IPS-20b (cell line): ENCODE results near the gene TTLL8.

ENCODE experiments used
- H3K27ac ChIP-seq: one replicate; pipeline ENCODE4 v1.5.1; 2013; ENCODE audit warnings: low read length
- H3K27me3 ChIP-seq: 2 replicates; pipeline ENCODE4 v1.6.1; 2013; ENCODE audit warnings: mild to moderate bottlenecking, low read length, inconsistent platforms; ENCODE audit not compliant: insufficient read depth
- H3K36me3 ChIP-seq: 2 replicates; pipeline ENCODE4 v1.6.1; 2013; ENCODE audit warnings: low read depth, mild to moderate bottlenecking, inconsistent platforms, low read length, moderate library complexity; ENCODE audit not compliant: insufficient read depth
- H3K4me1 ChIP-seq: 2 replicates; pipeline ENCODE4 v1.6.1; 2013; ENCODE audit warnings: mild to moderate bottlenecking, control low read depth, inconsistent platforms, low read length, moderate library complexity; ENCODE audit not compliant: insufficient read depth
- H3K4me3 ChIP-seq: 2 replicates; pipeline ENCODE4 v1.5.1; 2013; ENCODE audit warnings: mild to moderate bottlenecking, low read length, inconsistent platforms
- H3K9ac ChIP-seq: 2 replicates; pipeline ENCODE4 v1.6.1; 2013; ENCODE audit warnings: low read depth, mild to moderate bottlenecking, inconsistent platforms, low read length, moderate library complexity
- H3K9me3 ChIP-seq: 2 replicates; pipeline ENCODE4 v1.6.1; 2013; ENCODE audit warnings: mild to moderate bottlenecking, low read depth, low read length, inconsistent platforms; ENCODE audit not compliant: insufficient read depth

Gene TTLL8

GRCh38 chr22:50010676-50011446 is 47.2 kb downstream of the TTLL8 start:
- H3K4me1 ChIP-seq, result peaks cover 7% of the 10 kb centered on the region; the same call in 1 of the 2 replicates
- H3K9ac ChIP-seq, result no peak overlapping the region
- H3K36me3 ChIP-seq, result no peaks in the 10 kb centered on the region
- H3K27me3 ChIP-seq, result peaks cover 62% of the 10 kb centered on the region
- no peaks in the 10 kb centered on the region for H3K9me3 ChIP-seq
- H3K27ac ChIP-seq, result no peak overlapping the region
- peak overlapping the region; percentile 45; the same call in 1 of the 2 replicates for H3K4me3 ChIP-seq

GRCh38 chr22:50009765-50010675 is 48.1 kb downstream of the TTLL8 start:
- H3K9me3 ChIP-seq, result no peaks in the 10 kb centered on the region
- H3K9ac ChIP-seq, result no peak overlapping the region
- H3K4me1 ChIP-seq, result peaks cover 7% of the 10 kb centered on the region; the same call in 1 of the 2 replicates
- no peak overlapping the region for H3K27ac ChIP-seq
- no peaks in the 10 kb centered on the region for H3K36me3 ChIP-seq
- no peak overlapping the region for H3K4me3 ChIP-seq
- H3K27me3 ChIP-seq, result peaks cover 55% of the 10 kb centered on the region

GRCh38 chr22:50009251-50009650 is 48.8 kb downstream of the TTLL8 start:
- Histone ChIP-seq H3K4me3 (no peak overlapping the region), H3K36me3 (no peaks in the 10 kb centered on the region), H3K9ac (no peak overlapping the region), H3K4me1 (peaks cover 7% of the 10 kb centered on the region; the same call in 1 of the 2 replicates), H3K27ac (no peak overlapping the region), H3K27me3 (peaks cover 48% of the 10 kb centered on the region), H3K9me3 (no peaks in the 10 kb centered on the region)

GRCh38 chr22:50008151-50009040 is 49.7 kb downstream of the TTLL8 start:
- H3K9me3 ChIP-seq, result no peaks in the 10 kb centered on the region
- no peaks in the 10 kb centered on the region for H3K36me3 ChIP-seq
- H3K9ac ChIP-seq, result no peak overlapping the region
- peaks cover 7% of the 10 kb centered on the region; the same call in 1 of the 2 replicates for H3K4me1 ChIP-seq
- no peak overlapping the region for H3K4me3 ChIP-seq
- peaks cover 39% of the 10 kb centered on the region for H3K27me3 ChIP-seq
- no peak overlapping the region for H3K27ac ChIP-seq

GRCh38 chr22:50007057-50007511 is 51.0 kb downstream of the TTLL8 start:
- Histone ChIP-seq H3K27me3 (peaks cover 26% of the 10 kb centered on the region), H3K4me3 (no peak overlapping the region), H3K9me3 (no peaks in the 10 kb centered on the region), H3K4me1 (peaks cover 7% of the 10 kb centered on the region; the same call in 1 of the 2 replicates), H3K27ac (no peak overlapping the region), H3K9ac (no peak overlapping the region), H3K36me3 (no peaks in the 10 kb centered on the region)

GRCh38 chr22:50004918-50005317 is 53.2 kb downstream of the TTLL8 start:
- Histone ChIP-seq H3K9ac (no peak overlapping the region), H3K27ac (no peak overlapping the region), H3K36me3 (no peaks in the 10 kb centered on the region), H3K4me1 (peaks cover 7% of the 10 kb centered on the region; the same call in 1 of the 2 replicates), H3K4me3 (no peak overlapping the region), H3K27me3 (peaks cover 26% of the 10 kb centered on the region), H3K9me3 (no peaks in the 10 kb centered on the region)

- H3K4me1 ChIP-seq, result no peaks in the 10 kb centered on the region; the same call in 1 of the 2 replicates
- no peak overlapping the region for H3K27ac ChIP-seq
- no peak overlapping the region for H3K9ac ChIP-seq
- no peaks in the 10 kb centered on the region for H3K9me3 ChIP-seq
- H3K4me3 ChIP-seq, result no peak overlapping the region
- H3K36me3 ChIP-seq, result no peaks in the 10 kb centered on the region
- H3K27me3 ChIP-seq, result peaks cover 28% of the 10 kb centered on the region
Measured at GRCh38 chr22:50002791-50003190, 55.3 kb downstream of the TTLL8 start.

- Histone ChIP-seq H3K27me3 (peaks cover 28% of the 10 kb centered on the region), H3K9ac (no peak overlapping the region), H3K36me3 (no peaks in the 10 kb centered on the region), H3K27ac (no peak overlapping the region), H3K4me3 (no peak overlapping the region), H3K9me3 (no peaks in the 10 kb centered on the region), H3K4me1 (no peaks in the 10 kb centered on the region)
Measured at GRCh38 chr22:50001388-50002231, 56.5 kb downstream of the TTLL8 start.

- Histone ChIP-seq H3K9me3 (no peaks in the 10 kb centered on the region), H3K9ac (no peak overlapping the region), H3K36me3 (no peaks in the 10 kb centered on the region), H3K27me3 (peaks cover 28% of the 10 kb centered on the region), H3K27ac (no peak overlapping the region), H3K4me3 (no peak overlapping the region), H3K4me1 (no peaks in the 10 kb centered on the region)
Measured at GRCh38 chr22:50000587-50001387, 57.3 kb downstream of the TTLL8 start.
